ENCODE measurements around the gene KCNH4. TPM values are rescaled to one million over a fixed set of nuclear protein-coding genes. Genes with fewer than 3 reads are reported as not detected.

KCNH4 gene
- total and polyA plus RNA-seq, 9 donors: 0.07 to 0.40 (median 0.12) TPM; not detected in 4

GRCh38 chr17:42191275-42191608 is 10.3 kb upstream of the KCNH4 start:
- TF ChIP-seq EP300 (IDR thresholded peaks at IDR 0.05) (no peak), POLR2A (IDR thresholded peaks at IDR 0.05) (no peak), CTCF (IDR thresholded peaks at IDR 0.05) (no peak)
- Histone ChIP-seq H3K36me3 (no peaks in the 10 kb centered on the region), H3K27me3 (no peaks in the 10 kb centered on the region), H3K4me1 (ENCODE audit: insufficient read depth) (peaks cover 10% of the 10 kb centered on the region), H3K27ac (no peak overlapping the region), H3K9me3 (no peaks in the 10 kb centered on the region), H3K4me3 (no peak overlapping the region)
- no peak for DNase-seq
- intact Hi-C loops (cut with DNase I): no loop called here
- WGBS, 3 donors: 95 to 97% (median 96%) methylated on average over 5 of the region's 5 CpGs

- no peak overlapping the region for H3K4me3 ChIP-seq
- no peak overlapping the region for H3K27ac ChIP-seq
- no peaks in the 10 kb centered on the region for H3K9me3 ChIP-seq
- H3K27me3 ChIP-seq: no peaks in the 10 kb centered on the region
- no peaks in the 10 kb centered on the region for H3K36me3 ChIP-seq
- DNase-seq: no peak
- WGBS, 3 donors: 85 to 87% (median 85%) methylated on average over 16 to 17 of the region's 17 CpGs
- TF ChIP-seq EP300 (IDR thresholded peaks at IDR 0.05): no peak
- no peak for TF ChIP-seq POLR2A (IDR thresholded peaks at IDR 0.05)
- TF ChIP-seq CTCF (IDR thresholded peaks at IDR 0.05): no peak
- H3K4me1 ChIP-seq (ENCODE audit: insufficient read depth): peaks cover 10% of the 10 kb centered on the region
- intact Hi-C loops (cut with DNase I): no loop called here
Measured at GRCh38 chr17:42190491-42191274, 9.7 kb upstream of the KCNH4 start.

- intact Hi-C loops (cut with DNase I): no loop called here
- Histone ChIP-seq H3K27me3 (no peaks in the 10 kb centered on the region), H3K36me3 (no peaks in the 10 kb centered on the region), H3K27ac (no peak overlapping the region), H3K4me3 (no peak overlapping the region), H3K4me1 (ENCODE audit: insufficient read depth) (peaks cover 9% of the 10 kb centered on the region), H3K9me3 (no peaks in the 10 kb centered on the region)
- TF ChIP-seq CTCF (IDR thresholded peaks at IDR 0.05): no peak
- no peak for TF ChIP-seq EP300 (IDR thresholded peaks at IDR 0.05)
- no peak for TF ChIP-seq POLR2A (IDR thresholded peaks at IDR 0.05)
- WGBS, 3 donors: 66 to 78% (median 72%) methylated on average over 8 to 11 of the region's 11 CpGs
- DNase-seq: no peak
Measured at GRCh38 chr17:42189651-42189965, 8.7 kb upstream of the KCNH4 start.

GRCh38 chr17:42188749-42189650 is 8.1 kb upstream of the KCNH4 start:
- intact Hi-C loops (cut with DNase I): no loop called here
- no peaks in the 10 kb centered on the region for H3K9me3 ChIP-seq
- H3K4me3 ChIP-seq: no peak overlapping the region
- H3K4me1 ChIP-seq (ENCODE audit: insufficient read depth): peaks cover 10% of the 10 kb centered on the region
- TF ChIP-seq EP300 (IDR thresholded peaks at IDR 0.05) (no peak), CTCF (IDR thresholded peaks at IDR 0.05) (no peak), POLR2A (IDR thresholded peaks at IDR 0.05) (no peak)
- H3K36me3 ChIP-seq: no peaks in the 10 kb centered on the region
- no peaks in the 10 kb centered on the region for H3K27me3 ChIP-seq
- 76 to 85% (median 77%) methylated on average over 19 of the region's 19 CpGs for WGBS, 3 donors
- no peak overlapping the region for H3K27ac ChIP-seq
- DNase-seq: no peak

Measured in ovary (tissue), 9 donors.